Heart right ventricle (tissue), 16 donors: ENCODE data around the gene WDR64. TPM values are rescaled to one million over a fixed set of nuclear protein-coding genes. Genes with fewer than 3 reads are reported as not detected.
"Not testable (repeated sequence)": the region's sequence is repeated elsewhere in the genome, so short reads cannot be mapped to it uniquely, and the experiment has no call there.

Experiments
- ATAC-seq, 8 donors: fragments of 200-7000 bp; cut with Tn5 transposase; one replicate each; pipeline ENCODE4 v1.9.1; 2020; ENCODE audit warnings: mild to moderate bottlenecking in 8 of 8, moderate library complexity in 8 of 8, moderate number of reproducible peaks in 1 of 8
- DNase-seq, 2 donors: peaks; one replicate each; pipeline ENCODE4 v3.0.0-alpha.2; 2020
- H3K27ac ChIP-seq, 10 donors: fragments of 200-600 bp; sonication (generic) in 2 of 10; one replicate each; pipeline versions ENCODE4 v1.5.0 to v1.8.0; 2020 to 2022; ENCODE audit warnings: mild to moderate bottlenecking in 3 of 10
- H3K27me3 ChIP-seq, 7 donors: fragments of 200-600 bp; one replicate each; pipeline ENCODE4 v1.8.0; 2021 to 2022; ENCODE audit warnings: mild to moderate bottlenecking in 2 of 7
- H3K36me3 ChIP-seq, 9 donors: fragments of 200-600 bp; sonication (generic) in 1 of 9; one replicate each; pipeline versions ENCODE4 v1.5.0 to v1.8.0; 2020 to 2022; ENCODE audit warnings: mild to moderate bottlenecking in 2 of 9
- H3K4me1 ChIP-seq, 9 donors: fragments of 200-600 bp; sonication (generic) in 1 of 9; one replicate each; pipeline versions ENCODE4 v1.5.0 to v1.8.0; 2020 to 2022; ENCODE audit warnings: mild to moderate bottlenecking in 4 of 9
- H3K4me3 ChIP-seq, 10 donors: fragments of 200-600 bp; sonication (generic) in 2 of 10; one replicate each; pipeline versions ENCODE4 v1.5.0 to v1.8.0; 2020 to 2022; ENCODE audit warnings: mild to moderate bottlenecking in 7 of 10, moderate library complexity in 2 of 10
- H3K9me3 ChIP-seq, 11 donors: fragments of 200-600 bp in 10 of 11; sonication (generic) in 2 of 11; one replicate each; pipeline versions ENCODE4 v1.5.0 to v1.8.0; 2013 to 2022; ENCODE audit warnings: mild to moderate bottlenecking in 2 of 11, control low read depth in 1 of 11, moderate library complexity in 1 of 11
- WGBS, 2 donors: extraction: QIAGEN DNeasy Blood & Tissue Kit; methylation state at CpG; one replicate each; pipeline ENCODE4 v1.1.7; 2013; ENCODE audit warnings: inconsistent platforms in 1 of 2; 5-methylcytosine and 5-hydroxymethylcytosine counted together
- intact Hi-C, 10 donors: fragments of 100-400 bp; cut with DNase I; formaldehyde crosslinking; loops; one replicate each; pipeline versions ENCODE4 v1.11.1 to v1.14.2; 2022
- polyA plus RNA-seq, 2 donors: library from polyadenylated mRNA; stranded (reverse); fragments of 200-250 nt; gene quantifications; one replicate each; pipeline ENCODE4 v1.2.3, GENCODE V29; 2013
- total RNA-seq, 10 donors: library from RNA; stranded (reverse); fragmentation: NEBNext Ultra II Directional in 3 of 10; extraction: Animal tissue kit (Norgen Biotek cat#: 25700) in 3 of 10; gene quantifications; one replicate each; pipeline versions ENCODE4 v1.2.1 to v1.2.4, GENCODE V29; 2021 to 2023
- TF ChIP-seq, protein P1 (sequence below), 9 donors: fragments of 200-600 bp; sonication (generic) in 2 of 9; IDR thresholded peaks; one replicate each; pipeline versions ENCODE4 v1.5.0 to v1.8.0; 2021 to 2022; ENCODE audit warnings: antibody characterized with exemption in 9 of 9, mild to moderate bottlenecking in 5 of 9, moderate library complexity in 1 of 9
- donor health status: Arrhythmogenic right ventricular cardiomyopathy.
- donor health status: ischemic (EF 13 %, LVEDD 7.1; RV severe dilation, severe dysfunction).
- donor health status: healthy with polysubstance abuse.
- donor health status: DM: no; HTN: yes; CAD: no.
- donor health status: DM: no; HTN: no; CAD: no.
- donor health status: ischemic (EF 25% LVEDD 6.9; RV normal size, moderate dysfunction).
- donor health status: ischemic (EF 25% LVEDD 5.7; RV mildly dilated, moderate dysfunction).
- donor health status: healthy.
- donor health status: DM: yes; HTN: yes; CAD: no.
- donor health status: Ischemic cardiomyopathy.
- donor health status: ischemic (EF 35%, LVEDD 5.7; RV mildly dilated, moderate dysfunction).
- donor health status: nonischemic (EF 11% LVEDD 7.7; RV severe dilation, severe dysfunction).
- donor health status: DM: yes; HTN: yes; CAD: no.
- donor health status: PGD.
- donor health status: ischemic (EF 29% LVEDD 5.4; RV normal size, mild dysfunction).
- donor health status: nonischemic (EF 23%, LVEDD 6.1; RV moderate dilation, normal function).

The WDR64 gene
- total and polyA plus RNA-seq, 12 donors: 0.59 TPM; not detected in 11

DNA sequence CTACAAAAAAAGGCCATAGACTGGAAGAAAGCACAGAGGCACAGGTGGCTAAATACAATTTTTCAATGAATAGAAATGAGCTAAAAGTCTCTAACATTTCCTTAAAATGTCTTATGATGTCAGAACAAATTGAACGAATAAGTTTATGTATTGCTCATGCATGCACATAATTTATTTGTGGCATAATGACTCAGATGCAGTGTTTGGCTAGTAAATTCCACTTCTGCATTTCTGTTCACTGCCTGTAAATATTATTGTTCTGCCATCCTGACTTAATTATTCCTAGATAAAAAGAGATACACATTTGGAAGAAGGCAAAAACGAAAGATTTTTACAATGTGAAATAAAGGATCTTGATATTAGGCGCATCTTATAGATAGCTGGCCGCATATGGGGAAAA, 169.3 kb downstream of the WDR64 start:
- H3K4me3 ChIP-seq: no peak overlapping the region
- peaks cover 0 to 5% (median 0%) of the 10 kb centered on the region in 9 donors for H3K4me1 ChIP-seq
- intact Hi-C loops: loop anchor here in 1 of 10 donors (10.0 kb wide), 1 partner anchor 287 kb away; the partner anchor contains the start of gene KMO
- no peak overlapping the region for H3K27ac ChIP-seq
- ATAC-seq (no peak), DNase-seq (no peak)
- H3K36me3 ChIP-seq: no peaks in the 10 kb centered on the region
- TF ChIP-seq, protein P1, sequence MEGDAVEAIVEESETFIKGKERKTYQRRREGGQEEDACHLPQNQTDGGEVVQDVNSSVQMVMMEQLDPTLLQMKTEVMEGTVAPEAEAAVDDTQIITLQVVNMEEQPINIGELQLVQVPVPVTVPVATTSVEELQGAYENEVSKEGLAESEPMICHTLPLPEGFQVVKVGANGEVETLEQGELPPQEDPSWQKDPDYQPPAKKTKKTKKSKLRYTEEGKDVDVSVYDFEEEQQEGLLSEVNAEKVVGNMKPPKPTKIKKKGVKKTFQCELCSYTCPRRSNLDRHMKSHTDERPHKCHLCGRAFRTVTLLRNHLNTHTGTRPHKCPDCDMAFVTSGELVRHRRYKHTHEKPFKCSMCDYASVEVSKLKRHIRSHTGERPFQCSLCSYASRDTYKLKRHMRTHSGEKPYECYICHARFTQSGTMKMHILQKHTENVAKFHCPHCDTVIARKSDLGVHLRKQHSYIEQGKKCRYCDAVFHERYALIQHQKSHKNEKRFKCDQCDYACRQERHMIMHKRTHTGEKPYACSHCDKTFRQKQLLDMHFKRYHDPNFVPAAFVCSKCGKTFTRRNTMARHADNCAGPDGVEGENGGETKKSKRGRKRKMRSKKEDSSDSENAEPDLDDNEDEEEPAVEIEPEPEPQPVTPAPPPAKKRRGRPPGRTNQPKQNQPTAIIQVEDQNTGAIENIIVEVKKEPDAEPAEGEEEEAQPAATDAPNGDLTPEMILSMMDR (IDR thresholded peaks at IDR 0.05): no peak
- H3K27me3 ChIP-seq: no peaks in the 10 kb centered on the region
- 86 to 90% methylated on average over 4 of the region's 4 CpGs for WGBS, 2 donors
- no peaks in the 10 kb centered on the region for H3K9me3 ChIP-seq

DNA sequence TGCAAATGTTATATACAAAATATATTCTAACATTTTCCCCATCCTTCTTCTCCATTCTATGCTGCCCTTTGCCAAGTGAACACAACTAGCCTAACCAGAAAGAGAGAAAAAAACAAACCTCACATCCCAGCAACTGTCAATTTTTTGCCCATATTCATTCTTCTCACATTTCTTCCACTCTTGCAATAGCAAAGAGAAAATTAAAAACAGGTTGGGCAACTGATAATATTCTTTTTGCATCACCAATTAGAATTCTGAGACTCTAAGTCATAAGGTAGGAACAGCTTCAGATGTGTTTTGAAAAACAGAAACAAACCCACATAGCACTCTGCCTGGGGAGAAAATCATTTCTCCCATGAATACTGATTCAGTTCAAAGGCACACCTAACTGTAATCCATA, 170.8 kb downstream of the WDR64 start:
- Histone ChIP-seq H3K4me1 (peaks cover 0 to 10% (median 0%) of the 10 kb centered on the region in 9 donors), H3K9me3 (no peaks in the 10 kb centered on the region), H3K27ac (no peak overlapping the region), H3K36me3 (no peaks in the 10 kb centered on the region), H3K4me3 (no peak overlapping the region), H3K27me3 (no peaks in the 10 kb centered on the region)
- TF ChIP-seq, protein P1 (IDR thresholded peaks at IDR 0.05): no peak
- no peak for ATAC-seq
- intact Hi-C loops: loop anchor here in 1 of 10 donors (10.0 kb wide), 1 partner anchor 288 kb away; the partner anchor contains the start of gene KMO
- DNase-seq: no peak

DNA sequence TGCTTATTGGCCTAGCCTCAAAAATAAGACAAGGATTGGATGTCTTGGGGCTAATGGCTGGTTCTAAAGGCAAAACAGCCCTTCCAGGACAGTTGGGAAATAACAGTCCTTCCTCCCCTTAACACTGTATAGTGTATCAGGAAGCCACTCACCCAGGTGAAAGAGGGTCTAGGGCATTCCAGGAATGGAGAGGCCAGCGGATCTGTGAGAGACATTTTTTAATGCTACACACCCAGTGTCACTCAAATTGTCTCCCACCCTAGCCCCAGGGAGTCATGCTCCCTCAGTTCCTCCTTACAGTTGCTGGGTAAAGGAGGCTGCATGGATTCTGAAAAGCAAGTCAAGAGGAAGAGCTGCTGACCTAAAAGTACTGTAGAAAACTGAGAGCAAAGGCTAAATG, 171.8 kb downstream of the WDR64 start:
- WGBS, 2 donors: 83 to 89% methylated on average over 1 of the region's 1 CpG
- Histone ChIP-seq H3K36me3 (no peaks in the 10 kb centered on the region), H3K27me3 (no peaks in the 10 kb centered on the region), H3K27ac (no peak overlapping the region), H3K4me3 (no peak overlapping the region), H3K9me3 (no peaks in the 10 kb centered on the region), H3K4me1 (peaks cover 0 to 19% (median 0%) of the 10 kb centered on the region in 9 donors)
- ATAC-seq (no peak), DNase-seq (no peak)
- intact Hi-C loops: loop anchor here in 1 of 10 donors (10.0 kb wide), 1 partner anchor 289 kb away; the partner anchor contains the start of gene KMO
- TF ChIP-seq, protein P1 (IDR thresholded peaks at IDR 0.05): no peak

DNA sequence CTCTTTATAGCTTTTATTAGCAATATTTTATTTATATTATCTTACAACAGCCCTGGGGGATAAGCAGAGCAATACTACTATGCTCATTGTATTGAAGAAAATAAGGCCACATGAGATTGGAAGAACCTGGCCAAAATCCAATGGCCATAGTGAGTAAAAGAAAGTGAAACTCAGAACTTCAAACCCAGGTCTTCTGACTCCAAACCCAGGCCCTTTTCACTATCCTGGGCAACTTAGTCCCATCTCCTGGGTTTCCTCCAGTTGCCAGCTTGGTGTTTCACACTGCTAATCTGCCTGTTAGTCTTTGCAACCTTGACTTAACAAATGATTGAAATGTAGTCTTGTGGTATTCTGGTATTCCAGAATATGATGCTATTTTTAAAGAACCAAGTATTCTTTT, 173.5 kb downstream of the WDR64 start:
- H3K4me1 ChIP-seq: peaks cover 0 to 20% (median 0%) of the 10 kb centered on the region in 9 donors
- no peaks in the 10 kb centered on the region for H3K36me3 ChIP-seq
- H3K27ac ChIP-seq: no peak overlapping the region
- H3K9me3 ChIP-seq: no peaks in the 10 kb centered on the region
- ATAC-seq (no peak), DNase-seq (no peak)
- no peak overlapping the region for H3K4me3 ChIP-seq
- intact Hi-C loops: loop anchor here in 1 of 10 donors (10.0 kb wide), 1 partner anchor 291 kb away; the partner anchor contains the start of gene KMO
- H3K27me3 ChIP-seq: no peaks in the 10 kb centered on the region
- TF ChIP-seq, protein P1 (IDR thresholded peaks at IDR 0.05): no peak

DNA sequence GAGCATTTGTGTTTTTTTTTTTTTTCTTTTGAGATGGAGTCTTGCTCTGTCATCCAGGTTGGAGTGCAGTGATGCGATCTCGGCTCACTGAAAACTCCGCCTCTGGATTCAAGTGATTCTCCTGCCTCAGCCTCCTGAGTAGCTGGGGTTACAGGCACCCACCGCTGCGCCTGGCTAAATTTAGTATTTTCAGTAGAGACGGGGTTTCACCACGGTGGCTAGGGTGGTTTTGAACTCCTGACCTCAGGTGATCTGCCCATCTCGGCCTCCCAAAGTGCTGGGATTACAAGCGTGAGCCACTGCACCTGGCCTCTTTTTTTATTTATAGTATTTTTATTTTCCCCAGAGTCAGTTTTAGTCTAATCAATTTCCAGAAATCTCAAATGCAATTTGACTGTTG, 174.5 kb downstream of the WDR64 start:
- not testable (repeated sequence) for H3K27me3 ChIP-seq, H3K27ac ChIP-seq, H3K9me3 ChIP-seq, H3K36me3 ChIP-seq, ATAC-seq, H3K4me3 ChIP-seq, DNase-seq
- 93% methylated on average over 9 of the region's 9 CpGs for WGBS, 2 donors
- peaks cover 0 to 20% (median 0%) of the 10 kb centered on the region in 9 donors for H3K4me1 ChIP-seq
- intact Hi-C loops: loop anchor here in 1 of 10 donors (10.0 kb wide), 1 partner anchor 292 kb away; the partner anchor contains the start of gene KMO
